Measurements from ENCODE around the gene PCDHGA11.
"Not testable (repeated sequence)": the region's sequence is repeated elsewhere in the genome, so short reads cannot be mapped to it uniquely, and the experiment has no call there.

The PCDHGA11 gene

GRCh38 chr5:141398608-141399007, 22.2 kb upstream of the PCDHGA11 start:
- Histone ChIP-seq H3K27me3 (replicated peaks; ENCODE audit: control insufficient read depth, insufficient read depth, low read length) (no peaks in the 10 kb centered on the region), H3K4me3 (replicated peaks; ENCODE audit: low read depth, low read length) (no peak overlapping the region), H3K36me3 (ENCODE audit: control insufficient read depth, insufficient read depth, low read length) (no peaks in the 10 kb centered on the region)
- TF ChIP-seq CTCF (IDR thresholded peaks at IDR 0.05; ENCODE audit: insufficient read depth, low read length, poor library complexity, severe bottlenecking): no peak
- no peak for DNase-seq (ENCODE audit: extremely low read depth, insufficient read length)

- no peak overlapping the region for H3K4me3 ChIP-seq (replicated peaks; ENCODE audit: low read depth, low read length)
- no peak for DNase-seq (ENCODE audit: extremely low read depth, insufficient read length)
- TF ChIP-seq CTCF (IDR thresholded peaks at IDR 0.05; ENCODE audit: insufficient read depth, low read length, poor library complexity, severe bottlenecking): no peak
- H3K27me3 ChIP-seq (replicated peaks; ENCODE audit: control insufficient read depth, insufficient read depth, low read length): no peaks in the 10 kb centered on the region
- H3K36me3 ChIP-seq (ENCODE audit: control insufficient read depth, insufficient read depth, low read length): no peaks in the 10 kb centered on the region
Measured at GRCh38 chr5:141399555-141400258, 21.1 kb upstream of the PCDHGA11 start.

GRCh38 chr5:141402553-141403243, 18.2 kb upstream of the PCDHGA11 start, which contains the start of gene PCDHGA9:
Gene PCDHGA9 (plus strand): TSS chr5:141402778. CDS start chr5:141402953, 175 bp downstream.
- DNase-seq (ENCODE audit: extremely low read depth, insufficient read length): no peak
- no peaks in the 10 kb centered on the region for H3K27me3 ChIP-seq (replicated peaks; ENCODE audit: control insufficient read depth, insufficient read depth, low read length)
- no peak within 1 kb of the TSS for H3K4me3 ChIP-seq (replicated peaks; ENCODE audit: low read depth, low read length)
- no peaks in the 10 kb centered on the region for H3K36me3 ChIP-seq (ENCODE audit: control insufficient read depth, insufficient read depth, low read length)
- peak; percentile 14 for TF ChIP-seq CTCF (IDR thresholded peaks at IDR 0.05; ENCODE audit: insufficient read depth, low read length, poor library complexity, severe bottlenecking)

- no peak for TF ChIP-seq CTCF (IDR thresholded peaks at IDR 0.05; ENCODE audit: insufficient read depth, low read length, poor library complexity, severe bottlenecking)
- Histone ChIP-seq H3K4me3 (replicated peaks; ENCODE audit: low read depth, low read length) (no peak overlapping the region), H3K27me3 (replicated peaks; ENCODE audit: control insufficient read depth, insufficient read depth, low read length) (no peaks in the 10 kb centered on the region), H3K36me3 (ENCODE audit: control insufficient read depth, insufficient read depth, low read length) (no peaks in the 10 kb centered on the region)
- DNase-seq (ENCODE audit: extremely low read depth, insufficient read length): no peak
Measured at GRCh38 chr5:141403387-141403786, 17.5 kb upstream of the PCDHGA11 start.

- H3K4me3 ChIP-seq (replicated peaks; ENCODE audit: low read depth, low read length); DNase-seq (ENCODE audit: extremely low read depth, insufficient read length); H3K27me3 ChIP-seq (replicated peaks; ENCODE audit: control insufficient read depth, insufficient read depth, low read length); H3K36me3 ChIP-seq (ENCODE audit: control insufficient read depth, insufficient read depth, low read length): not testable (repeated sequence)
- TF ChIP-seq CTCF (IDR thresholded peaks at IDR 0.05; ENCODE audit: insufficient read depth, low read length, poor library complexity, severe bottlenecking): peak; percentile 32
Measured at GRCh38 chr5:141407790-141408505, 12.9 kb upstream of the PCDHGA11 start, which contains the start of gene PCDHGB6. Gene PCDHGB6 (plus strand): TSS chr5:141408021. CDS start chr5:141408203, 182 bp downstream.
